Measurements from ENCODE around the gene IGLL5.
"Not testable (repeated sequence)": the region's sequence is repeated elsewhere in the genome, so short reads cannot be mapped to it uniquely, and the experiment has no call there.

The IGLL5 gene

DNA sequence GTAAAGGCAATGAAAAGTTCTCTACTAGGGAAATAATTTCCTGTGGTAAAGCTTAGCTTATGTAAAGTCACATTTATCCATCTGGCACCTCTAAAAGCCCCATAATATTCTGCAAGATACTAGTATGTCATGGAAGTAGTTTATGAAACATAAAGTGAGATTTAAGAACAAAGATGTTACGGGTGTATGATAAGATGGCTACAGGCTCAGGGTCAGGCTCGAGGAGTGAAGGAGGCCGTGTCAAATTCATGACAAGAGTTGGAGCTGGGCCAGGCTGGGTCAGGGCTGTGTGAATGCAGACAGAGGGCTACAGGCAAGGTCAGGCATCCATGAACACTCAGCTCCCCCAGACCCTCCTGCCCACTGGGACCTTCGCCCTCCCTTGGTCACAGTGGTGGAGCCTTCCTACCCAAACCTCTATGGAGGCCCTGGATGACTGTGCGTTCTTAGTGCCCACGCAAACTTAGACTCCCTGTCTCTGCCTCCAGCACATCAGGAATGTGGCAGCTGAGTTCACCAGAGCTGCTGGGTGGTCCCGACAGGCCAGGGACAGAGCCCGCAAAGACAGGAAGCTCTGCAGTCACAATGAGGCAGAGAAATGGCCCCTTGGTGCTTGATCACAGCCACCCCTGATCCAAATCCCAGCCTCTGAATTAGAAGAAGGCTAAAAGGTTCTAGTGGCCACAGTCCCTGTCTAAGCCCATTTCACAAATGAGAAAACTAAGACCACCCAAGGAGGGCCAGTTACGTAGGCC is 14.8 kb downstream of the IGLL5 start:
- DNase-seq: no peak

DNA sequence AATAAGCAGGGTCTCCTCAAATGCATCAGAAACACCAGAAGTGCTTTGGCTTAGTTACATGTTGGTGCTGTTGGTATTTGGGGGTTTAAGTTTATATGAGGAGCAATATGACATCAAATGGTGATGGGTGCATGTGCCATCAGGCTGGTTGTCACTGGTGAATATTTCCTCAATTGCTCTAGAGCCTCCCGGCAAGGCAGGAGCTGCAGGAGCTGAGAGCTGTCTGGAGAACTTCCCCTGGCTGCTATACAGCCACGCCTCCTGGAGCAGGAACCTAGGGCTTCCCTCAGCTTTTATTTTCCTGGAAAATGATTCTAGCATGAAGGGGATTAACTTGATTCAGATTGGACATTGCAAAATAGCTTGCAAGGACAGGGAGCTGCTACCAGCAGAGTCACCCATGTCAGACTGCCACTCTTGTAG is 15.8 kb downstream of the IGLL5 start:
- DNase-seq: no peak

DNA sequence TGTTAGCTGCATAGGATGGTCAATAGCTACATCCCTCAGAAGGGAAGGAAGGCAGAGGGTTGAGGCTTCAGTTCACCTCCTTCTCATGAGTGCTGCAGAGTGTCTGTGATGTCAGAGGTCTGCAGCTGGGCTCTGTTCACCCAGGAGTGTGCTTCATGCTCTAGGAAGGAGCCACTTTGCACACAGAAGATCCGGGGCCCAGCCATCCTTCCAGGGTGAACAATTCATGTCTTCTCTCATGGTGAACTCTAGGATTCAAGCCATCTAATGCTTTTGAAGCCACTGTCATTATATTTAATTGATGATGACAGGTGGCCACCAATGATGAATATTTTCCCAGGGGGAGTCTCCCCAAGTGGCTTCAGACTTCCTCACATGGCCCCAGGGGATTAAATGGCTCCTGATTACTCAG is 16.2 kb downstream of the IGLL5 start:
- DNase-seq: not testable (repeated sequence)

DNA sequence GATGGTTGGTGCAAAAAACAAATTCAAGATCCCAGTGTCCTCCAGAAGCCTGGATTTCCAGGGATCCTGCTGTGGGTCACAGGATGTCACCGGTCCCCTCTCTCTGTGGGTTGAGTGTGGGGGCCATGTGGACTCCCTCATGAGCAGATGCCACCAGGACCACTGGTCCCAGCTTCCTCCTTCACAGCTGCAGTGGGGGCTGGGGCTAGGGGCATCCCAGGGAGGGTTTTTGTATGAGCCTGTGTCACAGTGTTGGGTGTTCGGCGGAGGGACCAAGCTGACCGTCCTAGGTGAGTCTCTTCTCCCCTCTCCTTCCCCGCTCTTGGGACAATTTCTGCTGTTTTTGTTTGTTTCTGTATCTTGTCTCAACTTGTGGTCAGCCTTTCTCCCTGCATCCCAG is 17.1 kb downstream of the IGLL5 start:
- not testable (repeated sequence) for DNase-seq

DNA sequence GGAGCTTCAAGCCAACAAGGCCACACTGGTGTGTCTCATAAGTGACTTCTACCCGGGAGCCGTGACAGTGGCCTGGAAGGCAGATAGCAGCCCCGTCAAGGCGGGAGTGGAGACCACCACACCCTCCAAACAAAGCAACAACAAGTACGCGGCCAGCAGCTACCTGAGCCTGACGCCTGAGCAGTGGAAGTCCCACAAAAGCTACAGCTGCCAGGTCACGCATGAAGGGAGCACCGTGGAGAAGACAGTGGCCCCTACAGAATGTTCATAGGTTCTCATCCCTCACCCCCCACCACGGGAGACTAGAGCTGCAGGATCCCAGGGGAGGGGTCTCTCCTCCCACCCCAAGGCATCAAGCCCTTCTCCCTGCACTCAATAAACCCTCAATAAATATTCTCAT is 18.8 kb downstream of the IGLL5 start:
- DNase-seq: not testable (repeated sequence)

DNA sequence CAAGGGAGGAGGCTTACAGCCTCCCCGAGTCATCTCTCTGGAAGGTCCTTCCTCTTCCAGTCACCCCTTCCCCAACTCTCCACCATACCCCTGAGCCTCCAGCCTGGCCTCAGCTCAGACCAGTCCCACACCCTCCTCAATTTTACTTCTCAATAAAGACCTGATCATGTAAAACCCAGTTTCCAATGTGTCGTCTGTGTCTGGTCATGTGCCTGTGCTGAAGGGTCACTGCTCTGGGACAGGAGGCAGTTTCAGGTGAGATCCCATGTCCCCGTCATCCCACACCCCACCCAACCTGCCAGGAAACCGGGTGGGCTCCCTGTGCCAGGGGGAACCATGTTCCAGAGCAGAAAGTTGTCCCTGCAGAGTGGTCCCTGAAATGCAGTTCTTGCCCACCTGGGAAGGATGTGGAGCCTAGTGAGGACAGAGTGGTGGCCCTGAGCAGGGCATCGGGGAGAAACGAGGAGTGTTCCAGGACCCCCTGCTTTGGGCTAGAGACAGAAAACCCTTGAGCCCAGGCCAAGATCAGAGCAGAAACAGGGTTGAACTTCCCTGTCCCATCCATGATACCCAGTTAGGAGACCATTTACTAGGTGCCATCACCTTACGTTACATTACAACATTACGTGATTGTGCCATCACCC is 19.4 kb downstream of the IGLL5 start:
- no peak for DNase-seq

DNA sequence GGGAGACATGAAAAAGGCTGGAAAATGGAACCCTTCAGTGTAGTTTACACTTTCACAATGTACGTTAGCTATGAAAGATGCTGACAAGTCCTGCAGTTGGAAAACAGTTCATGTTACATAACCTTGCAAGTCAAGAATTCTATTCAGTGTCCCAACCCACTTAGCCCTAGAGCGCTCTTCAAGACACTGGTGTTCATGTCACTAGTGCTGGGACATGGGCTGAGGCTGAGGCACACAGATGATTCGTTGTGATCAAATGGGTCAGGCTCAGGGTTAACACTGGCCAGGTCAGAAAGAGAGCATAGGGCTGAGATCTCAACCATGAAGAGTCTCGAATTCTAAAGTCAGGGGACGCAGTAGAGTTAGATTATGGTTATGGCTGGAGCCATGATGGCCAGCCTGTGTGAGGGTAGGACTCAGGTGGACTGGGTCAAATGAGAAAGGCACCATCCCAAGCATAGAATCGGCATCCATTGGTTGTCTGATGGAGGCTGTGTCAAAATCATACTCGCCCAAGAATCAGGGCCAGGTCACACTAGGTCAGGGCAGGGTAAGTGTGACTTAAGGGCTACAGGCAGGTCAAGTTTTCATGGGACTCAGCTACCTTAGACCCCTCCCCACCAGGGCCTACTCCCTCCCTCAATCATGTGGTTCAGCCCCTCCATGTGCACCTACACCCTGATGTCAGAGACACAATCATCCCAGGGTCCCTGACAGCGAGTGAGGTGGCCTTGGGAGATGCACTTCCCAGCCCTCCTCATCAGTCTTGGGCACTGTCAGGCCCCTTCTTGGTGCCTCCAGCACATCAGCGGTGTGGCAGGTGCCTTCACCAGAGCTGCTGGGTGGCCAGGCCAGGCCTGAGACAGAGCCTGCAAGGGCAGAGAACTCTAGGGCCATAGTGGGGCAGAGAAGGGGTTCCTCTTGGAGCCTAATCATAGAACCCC is 20.2 kb downstream of the IGLL5 start:
- DNase-seq: no peak

- DNase-seq: no peak
Observed at GRCh38 chr22:22908495-22908861, 20.9 kb downstream of the IGLL5 start.

- DNase-seq: no peak
Observed at GRCh38 chr22:22908941-22909604, 21.5 kb downstream of the IGLL5 start.

GRCh38 chr22:22909605-22910271 is 22.1 kb downstream of the IGLL5 start:
- no peak for DNase-seq

DNA sequence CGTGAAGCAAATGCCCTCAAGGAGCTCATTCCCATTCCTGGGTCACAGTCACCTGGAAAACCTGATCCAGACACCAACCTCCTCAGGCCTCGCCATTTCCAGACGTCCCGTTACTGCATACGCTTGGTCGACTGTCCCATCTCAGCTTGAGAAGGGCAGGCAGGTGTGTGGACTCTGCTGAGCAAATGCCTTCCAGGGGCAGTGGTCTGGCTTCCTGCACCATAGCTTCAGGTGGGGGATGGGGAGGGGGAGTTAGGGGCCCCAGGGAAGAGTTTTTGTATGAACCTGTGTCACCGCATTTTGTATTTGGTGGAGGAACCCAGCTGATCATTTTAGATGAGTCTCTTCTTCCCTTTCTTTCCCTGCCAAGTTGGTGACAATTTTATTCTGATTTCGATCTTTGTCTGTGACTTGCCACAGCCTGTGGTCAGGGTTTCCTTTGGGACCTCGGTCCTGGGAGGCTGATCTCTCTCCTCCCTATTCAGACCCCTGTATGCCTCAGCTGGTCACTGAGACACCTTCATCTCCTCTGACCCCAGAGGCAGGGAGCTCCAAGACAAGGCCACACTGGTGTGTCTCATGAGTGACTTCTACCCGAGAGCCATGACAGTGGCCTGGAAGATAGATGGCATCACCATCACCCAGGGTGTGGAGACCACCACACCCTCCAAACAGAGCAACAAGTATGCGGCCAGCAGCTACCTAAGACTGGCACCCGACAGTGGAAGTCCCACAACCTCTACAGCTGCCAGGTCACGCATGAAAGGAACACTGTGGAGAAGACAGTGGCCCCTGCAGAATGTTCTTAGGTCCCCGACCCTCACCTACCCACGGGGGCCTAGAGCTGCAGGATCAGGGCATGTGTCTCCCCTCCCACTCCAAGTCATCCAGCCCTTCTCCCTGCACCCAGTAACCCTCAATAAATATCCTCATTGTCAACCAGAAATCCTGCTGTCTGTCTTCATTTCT is 22.9 kb downstream of the IGLL5 start:
- DNase-seq: no peak

DNA sequence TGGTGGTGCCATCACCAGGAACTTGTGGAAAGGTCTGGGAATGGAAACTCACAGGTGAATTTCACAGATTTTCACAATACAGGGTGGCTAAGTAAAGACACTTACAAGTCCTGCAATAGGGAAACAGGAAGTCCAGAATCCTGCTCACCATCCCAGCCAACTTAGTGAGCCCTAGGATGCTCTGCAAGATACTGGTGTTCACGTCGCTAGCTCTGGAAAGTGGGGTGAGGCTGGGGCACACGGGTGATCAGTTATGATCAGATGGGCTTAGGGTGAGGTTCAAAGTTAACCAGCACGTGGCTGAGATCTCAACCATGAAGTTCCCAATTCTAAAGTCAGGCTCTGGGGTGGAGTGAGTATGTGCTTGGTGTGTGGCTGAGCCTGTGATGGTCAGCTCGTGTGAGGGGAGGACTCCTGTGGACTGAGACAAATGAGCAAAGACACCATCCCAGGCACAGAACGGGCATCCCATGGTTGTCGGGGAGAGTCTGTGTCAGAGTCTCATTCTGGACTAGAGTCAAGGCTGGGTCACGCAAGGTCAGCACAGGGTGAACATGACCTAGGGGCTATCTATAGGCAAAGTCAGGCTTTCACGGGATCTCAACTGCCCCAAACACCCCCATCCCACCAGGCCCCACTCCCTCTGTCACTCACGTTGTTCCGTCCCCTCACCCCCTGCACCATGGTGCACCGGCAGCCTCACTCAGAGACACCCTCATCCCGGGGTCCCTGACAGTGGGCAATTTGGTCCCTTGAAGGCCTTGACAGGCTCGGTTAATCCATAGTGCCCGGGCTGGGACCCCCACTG is 23.9 kb downstream of the IGLL5 start:
- DNase-seq: no peak

DNA sequence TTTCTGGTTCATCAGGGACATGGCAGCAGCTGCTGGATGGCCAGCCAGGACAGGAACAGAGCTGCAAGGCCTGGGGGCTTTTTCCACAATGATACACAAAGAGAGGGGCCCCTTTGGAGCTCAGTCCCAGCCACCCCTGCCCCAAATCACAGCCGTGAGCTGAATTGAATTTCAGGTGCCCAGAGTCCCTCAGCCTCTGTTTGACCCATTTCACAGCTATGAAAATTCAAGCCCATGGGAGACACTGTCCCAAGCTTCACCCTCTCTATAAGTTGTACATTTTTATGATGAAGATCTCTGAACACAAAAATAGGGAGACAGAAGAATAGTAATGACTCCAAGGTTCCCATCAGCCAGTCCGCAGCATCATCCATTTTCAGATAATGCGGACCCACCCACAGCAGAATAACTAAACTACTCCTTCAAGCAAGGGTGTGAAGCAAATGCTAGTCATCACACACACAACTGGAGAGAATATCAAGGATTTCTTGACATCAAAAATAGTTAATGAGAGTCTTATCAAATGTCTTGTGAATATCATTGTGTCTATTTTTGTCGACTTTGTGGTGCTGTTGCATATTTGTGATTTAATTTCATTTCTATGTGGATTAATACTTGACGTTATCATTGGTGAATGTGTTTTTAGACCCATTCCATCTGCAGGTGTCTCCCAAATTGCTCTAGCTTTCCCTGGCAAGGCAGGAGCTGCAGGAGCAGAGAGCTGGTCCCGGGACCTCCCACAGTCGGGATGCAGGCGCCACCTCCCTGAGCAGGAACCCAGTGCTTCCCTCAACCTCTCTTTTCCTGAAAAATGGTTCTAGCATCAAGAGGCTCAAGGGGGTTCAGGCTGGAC is 24.7 kb downstream of the IGLL5 start:
- no peak for DNase-seq

DNA sequence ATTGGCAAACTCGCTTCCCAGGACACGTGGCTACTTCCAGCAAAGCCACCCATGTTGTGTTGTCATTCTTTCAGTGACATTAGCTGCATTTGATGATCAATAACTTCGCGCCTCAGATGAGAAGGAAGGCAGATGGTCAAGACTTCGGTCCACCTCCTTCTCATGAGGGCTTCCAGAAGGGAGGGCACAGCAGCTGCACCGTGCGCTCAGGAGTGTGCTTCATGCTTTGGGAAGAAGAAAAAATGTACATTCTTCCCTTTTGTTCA is 25.3 kb downstream of the IGLL5 start:
- no peak for DNase-seq

DNA sequence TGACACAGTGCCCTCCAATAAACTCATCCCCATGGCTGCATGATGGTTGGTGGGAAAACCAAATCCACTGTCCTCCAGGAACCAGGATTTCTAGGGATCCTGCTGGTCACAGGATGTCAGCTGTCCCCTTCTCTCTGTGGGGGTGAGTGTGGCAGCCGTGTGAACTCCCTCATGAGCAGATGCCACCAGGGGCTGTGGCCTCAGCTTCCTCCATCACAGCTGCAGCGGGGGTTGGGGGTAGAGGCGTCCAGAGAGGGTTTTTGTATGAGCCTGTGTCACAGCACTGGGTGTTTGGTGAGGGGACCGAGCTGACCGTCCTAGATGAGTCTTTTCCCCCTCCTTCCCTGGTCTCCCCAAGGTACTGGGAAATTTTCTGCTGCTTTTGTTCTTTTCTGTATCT is 26.4 kb downstream of the IGLL5 start:
- DNase-seq: no peak

DNA sequence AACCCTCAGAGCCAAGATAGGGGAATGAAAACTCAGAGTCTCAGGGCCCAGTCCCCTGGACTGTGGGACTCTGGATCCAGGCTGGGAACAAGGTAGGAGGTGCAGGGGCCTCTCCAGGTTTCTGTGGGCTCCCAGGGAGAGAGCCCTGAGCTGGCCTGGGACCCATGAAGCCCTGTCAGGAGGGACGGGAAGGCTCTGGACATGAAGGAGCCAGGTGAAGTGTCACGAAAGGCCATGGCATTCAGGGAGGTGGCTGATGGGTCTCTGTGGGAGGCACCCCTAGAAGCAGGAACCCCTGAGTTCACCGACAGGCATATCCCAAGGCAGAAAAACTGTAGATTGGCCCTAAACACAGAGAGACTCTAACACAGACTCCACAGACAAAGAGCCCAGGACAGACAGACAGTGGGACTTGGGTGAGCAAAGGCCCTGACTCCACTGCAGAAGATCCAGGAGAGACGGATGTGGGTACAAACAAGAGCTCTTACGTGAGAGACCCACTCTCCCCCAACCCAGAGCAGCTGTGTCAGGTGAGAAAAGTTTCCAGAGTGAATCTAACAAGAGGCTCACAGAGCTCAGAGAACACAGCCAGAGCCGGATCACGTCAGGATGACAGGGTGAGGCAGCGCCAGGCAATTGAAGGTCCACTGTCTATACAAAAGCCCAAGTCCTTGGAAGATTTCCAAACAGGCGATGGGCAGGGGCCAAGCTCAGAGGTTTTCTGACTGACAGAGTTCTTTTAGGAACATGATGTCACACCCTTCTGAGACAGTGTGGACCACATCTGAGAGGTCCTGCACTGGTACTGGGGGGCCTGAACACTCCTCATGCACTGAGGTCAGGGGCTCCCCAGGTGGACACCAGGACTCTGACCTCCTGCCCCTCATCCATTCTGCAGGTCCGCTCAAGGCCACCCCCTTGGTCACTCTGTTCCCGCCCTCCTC is 27.4 kb downstream of the IGLL5 start:
- no peak for DNase-seq

DNA sequence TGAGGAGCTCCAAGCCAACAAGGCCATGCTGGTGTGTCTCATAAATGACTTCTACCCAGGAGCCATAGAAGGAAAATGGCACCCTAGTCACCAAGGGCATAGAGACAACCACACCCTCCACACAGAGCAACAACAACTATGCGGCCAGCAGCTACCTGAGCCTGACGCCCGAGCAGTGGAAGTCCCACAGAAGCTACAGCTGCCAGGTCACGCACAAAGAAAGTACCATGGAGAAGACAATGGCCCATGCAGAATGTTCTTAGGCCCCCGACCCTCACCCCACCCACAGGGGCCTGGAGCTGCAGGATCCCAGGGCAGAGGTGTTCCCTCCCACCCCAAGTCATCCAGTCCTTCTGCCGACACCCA is 28.0 kb downstream of the IGLL5 start:
- DNase-seq: no peak

DNA sequence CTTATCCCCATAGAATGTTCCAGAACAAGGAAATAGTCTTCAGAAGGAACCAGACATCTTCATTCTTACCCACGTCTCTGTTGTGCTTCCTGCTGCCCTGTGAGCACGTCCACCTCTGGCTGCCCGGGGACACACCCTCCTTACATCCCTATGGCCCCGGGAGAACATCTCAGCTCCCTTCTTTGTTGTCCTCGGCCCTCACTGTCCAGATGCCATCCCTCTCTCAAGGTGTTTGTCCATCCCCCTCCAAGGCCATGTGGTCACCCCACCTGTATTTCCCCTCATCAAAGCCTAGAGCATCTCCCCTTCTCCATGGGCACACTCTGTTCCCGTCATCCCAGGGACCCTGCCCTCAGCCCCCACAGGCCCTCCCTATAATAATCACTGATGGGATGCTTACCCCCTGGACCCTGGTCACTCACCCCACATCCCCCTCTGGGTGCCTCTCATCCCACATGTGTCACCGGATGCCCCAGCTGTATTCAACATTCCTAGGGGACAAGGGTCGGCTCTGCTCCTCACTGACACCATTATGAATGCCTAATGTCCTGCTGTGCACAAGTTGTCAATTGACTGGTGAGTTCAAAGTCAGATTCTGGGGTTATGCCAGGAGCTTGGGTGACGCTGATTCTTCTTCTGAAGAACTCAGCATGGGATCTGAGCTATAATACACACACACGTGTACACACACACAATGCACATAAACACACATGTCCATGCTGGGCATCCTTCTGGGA is 28.8 kb downstream of the IGLL5 start:
- DNase-seq: no peak

All from activated CD4-positive, alpha-beta T cell treated with anti-CD3 and anti-CD28 coated beads, Interleukin-2, amount 50 U/mL, for 48 hours (primary cell).